ENCODE results near the gene MRGPRF.
A peak's percentile ranks its signal among the peaks of the same experiment; 100 is the strongest.

DNA sequence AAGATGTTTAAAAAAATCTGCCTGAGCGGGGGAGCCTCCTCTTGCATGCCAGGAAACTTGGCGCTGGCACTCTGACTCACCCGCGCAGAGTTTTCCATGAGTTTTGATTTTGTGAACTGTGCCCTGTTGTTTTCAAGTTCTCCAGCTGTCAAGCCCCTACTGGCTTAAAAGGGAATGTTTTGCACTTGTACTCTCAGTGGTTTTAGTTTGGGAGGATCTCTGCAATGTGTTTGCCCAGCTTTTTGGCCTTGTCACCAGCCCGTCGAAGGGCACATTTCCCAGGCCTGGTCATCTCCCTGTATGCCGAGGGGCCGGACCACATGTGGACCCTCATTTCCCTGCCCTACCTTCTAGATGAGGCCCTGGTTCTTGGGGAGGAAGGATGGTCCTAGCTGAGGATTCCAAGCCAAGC, 12.2 kb downstream of the MRGPRF start:
- no peak for TF ChIP-seq EZH2 (IDR thresholded peaks at IDR 0.05)
- TF ChIP-seq, protein P1, sequence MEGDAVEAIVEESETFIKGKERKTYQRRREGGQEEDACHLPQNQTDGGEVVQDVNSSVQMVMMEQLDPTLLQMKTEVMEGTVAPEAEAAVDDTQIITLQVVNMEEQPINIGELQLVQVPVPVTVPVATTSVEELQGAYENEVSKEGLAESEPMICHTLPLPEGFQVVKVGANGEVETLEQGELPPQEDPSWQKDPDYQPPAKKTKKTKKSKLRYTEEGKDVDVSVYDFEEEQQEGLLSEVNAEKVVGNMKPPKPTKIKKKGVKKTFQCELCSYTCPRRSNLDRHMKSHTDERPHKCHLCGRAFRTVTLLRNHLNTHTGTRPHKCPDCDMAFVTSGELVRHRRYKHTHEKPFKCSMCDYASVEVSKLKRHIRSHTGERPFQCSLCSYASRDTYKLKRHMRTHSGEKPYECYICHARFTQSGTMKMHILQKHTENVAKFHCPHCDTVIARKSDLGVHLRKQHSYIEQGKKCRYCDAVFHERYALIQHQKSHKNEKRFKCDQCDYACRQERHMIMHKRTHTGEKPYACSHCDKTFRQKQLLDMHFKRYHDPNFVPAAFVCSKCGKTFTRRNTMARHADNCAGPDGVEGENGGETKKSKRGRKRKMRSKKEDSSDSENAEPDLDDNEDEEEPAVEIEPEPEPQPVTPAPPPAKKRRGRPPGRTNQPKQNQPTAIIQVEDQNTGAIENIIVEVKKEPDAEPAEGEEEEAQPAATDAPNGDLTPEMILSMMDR (IDR thresholded peaks at IDR 0.05 in 2 of 3, conservative IDR thresholded peaks at IDR 0.05 in 1 of 3; ENCODE audit: borderline replicate concordance in 1 of 3, insufficient read depth in 1 of 3, low read depth in 2 of 3, low read length in 2 of 3), result peak in 2 of 3 experiments; percentile 51 to 63; a peak in 4 of 6 replicates
- no peak for TF ChIP-seq YY1 (IDR thresholded peaks at IDR 0.05; ENCODE audit: extremely low read depth, insufficient replicate concordance, low read depth, low read length)
- no peak for TF ChIP-seq CEBPB (IDR thresholded peaks at IDR 0.05; ENCODE audit: low read depth)
- TF ChIP-seq POLR2A (IDR thresholded peaks at IDR 0.05; ENCODE audit: borderline replicate concordance, extremely low read depth, insufficient read depth, insufficient read length), result no peak
- TF ChIP-seq TCF7L2 (IDR thresholded peaks at IDR 0.05; ENCODE audit: borderline replicate concordance, extremely low read depth, insufficient read depth, insufficient read length), result no peak
- TF ChIP-seq, protein P2, sequence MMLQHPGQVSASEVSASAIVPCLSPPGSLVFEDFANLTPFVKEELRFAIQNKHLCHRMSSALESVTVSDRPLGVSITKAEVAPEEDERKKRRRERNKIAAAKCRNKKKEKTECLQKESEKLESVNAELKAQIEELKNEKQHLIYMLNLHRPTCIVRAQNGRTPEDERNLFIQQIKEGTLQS (IDR thresholded peaks at IDR 0.05), result no peak
